A673 (cell line): ENCODE results near the gene CALN1. TPM values are rescaled to one million over a fixed set of nuclear protein-coding genes. Genes with fewer than 3 reads are reported as not detected.

Source experiments
- BruUV-seq: library from RNA; stranded (reverse); fragments of 400-500 nt; replicated peaks from 2 replicates; lab custom pipeline; 2021; lab: Mats Ljungman, UMichigan
- CTCF ChIA-PET: fragments of 300-600 bp; sonication (Branson Sonifier 250); formaldehyde crosslinking; loops from one replicate; lab custom pipeline; 2022; ENCODE audit warnings: antibody characterized with exemption; lab: Charles Lee
- POLR2A ChIA-PET: fragments of 300-600 bp; sonication (Branson Sonifier 250); formaldehyde crosslinking; loops from one replicate; lab custom pipeline; 2022; ENCODE audit warnings: antibody characterized with exemption; ENCODE audit not compliant: low non-redundant PET; lab: Charles Lee
- DNase-seq: peaks from one replicate; pipeline ENCODE4 v3.0.0-alpha.2; 2015; ENCODE audit warnings: low spot score
- H3K27ac ChIP-seq: fragments of 200-600 bp; sonication (generic); 2 replicates; pipeline ENCODE4 v1.5.1; 2016; ENCODE audit warnings: mixed run types, low read depth, mild to moderate bottlenecking, mixed read lengths, antibody characterized with exemption, low read length; ENCODE audit not compliant: poor library complexity, severe bottlenecking
- H3K27me3 ChIP-seq: fragments of 200-600 bp; sonication (generic); replicated peaks from 2 replicates; pipeline ENCODE4 v1.6.1; 2017; ENCODE audit warnings: mixed run types, low read depth, mild to moderate bottlenecking, mixed read lengths, antibody characterized with exemption, low read length; ENCODE audit not compliant: insufficient read depth, poor library complexity
- H3K36me3 ChIP-seq: fragments of 200-600 bp; sonication (generic); 2 replicates; pipeline ENCODE4 v1.6.1; 2016; ENCODE audit warnings: mixed run types, mild to moderate bottlenecking, mixed read lengths, antibody characterized with exemption, low read length; ENCODE audit not compliant: insufficient read depth, poor library complexity, severe bottlenecking
- H3K4me1 ChIP-seq: fragments of 200-600 bp; sonication (generic); 2 replicates; pipeline ENCODE4 v1.6.1; 2017; ENCODE audit warnings: mixed run types, mild to moderate bottlenecking, mixed read lengths, antibody characterized with exemption, low read length; ENCODE audit not compliant: insufficient read depth, poor library complexity, severe bottlenecking
- H3K4me3 ChIP-seq: fragments of 200-600 bp; sonication (generic); 2 replicates; pipeline ENCODE4 v1.5.1; 2016; ENCODE audit warnings: low read depth, mixed run types, mild to moderate bottlenecking, mixed read lengths, low read length; ENCODE audit not compliant: poor library complexity, severe bottlenecking
- H3K9me3 ChIP-seq: fragments of 200-600 bp; sonication (generic); 2 replicates; pipeline ENCODE4 v1.6.1; 2016; ENCODE audit warnings: mixed run types, low read depth, mild to moderate bottlenecking, mixed read lengths, antibody characterized with exemption, low read length; ENCODE audit not compliant: poor library complexity, severe bottlenecking
- EZH2 ChIP-seq: fragments of 200-600 bp; sonication (generic); IDR thresholded peaks from 2 replicates; pipeline ENCODE4 v1.6.1; 2017; ENCODE audit warnings: borderline replicate concordance, low read depth, mild to moderate bottlenecking, mixed read lengths, antibody characterized with exemption, low read length; ENCODE audit not compliant: poor library complexity, severe bottlenecking
- intact Hi-C: fragments of 100-400 bp; cut with micrococcal nuclease; formaldehyde crosslinking; loops from one replicate; pipeline ENCODE4 v1.10.0; 2022; ENCODE audit not compliant: unreplicated experiment
- total RNA-seq: library from RNA; stranded (reverse); gene quantifications from 2 replicates; pipeline ENCODE4 v1.2.3, GENCODE V29; 2021
- TF ChIP-seq, protein P1 (sequence below): fragments of 300-800, 200-600 bp; sonication (generic); conservative IDR thresholded peaks from 2 replicates; pipeline ENCODE4 v1.5.1; 2017; ENCODE audit warnings: low read depth, mild to moderate bottlenecking, antibody characterized with exemption, low read length, moderate library complexity, mixed read lengths

CALN1 gene
- total RNA-seq, 1 experiment from 2014 or later: not detected

GRCh38 chr7:72429316-72429715 is 17.2 kb upstream of the CALN1 start:
- TF ChIP-seq, protein P1, sequence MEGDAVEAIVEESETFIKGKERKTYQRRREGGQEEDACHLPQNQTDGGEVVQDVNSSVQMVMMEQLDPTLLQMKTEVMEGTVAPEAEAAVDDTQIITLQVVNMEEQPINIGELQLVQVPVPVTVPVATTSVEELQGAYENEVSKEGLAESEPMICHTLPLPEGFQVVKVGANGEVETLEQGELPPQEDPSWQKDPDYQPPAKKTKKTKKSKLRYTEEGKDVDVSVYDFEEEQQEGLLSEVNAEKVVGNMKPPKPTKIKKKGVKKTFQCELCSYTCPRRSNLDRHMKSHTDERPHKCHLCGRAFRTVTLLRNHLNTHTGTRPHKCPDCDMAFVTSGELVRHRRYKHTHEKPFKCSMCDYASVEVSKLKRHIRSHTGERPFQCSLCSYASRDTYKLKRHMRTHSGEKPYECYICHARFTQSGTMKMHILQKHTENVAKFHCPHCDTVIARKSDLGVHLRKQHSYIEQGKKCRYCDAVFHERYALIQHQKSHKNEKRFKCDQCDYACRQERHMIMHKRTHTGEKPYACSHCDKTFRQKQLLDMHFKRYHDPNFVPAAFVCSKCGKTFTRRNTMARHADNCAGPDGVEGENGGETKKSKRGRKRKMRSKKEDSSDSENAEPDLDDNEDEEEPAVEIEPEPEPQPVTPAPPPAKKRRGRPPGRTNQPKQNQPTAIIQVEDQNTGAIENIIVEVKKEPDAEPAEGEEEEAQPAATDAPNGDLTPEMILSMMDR: no peak
- no peak for TF ChIP-seq EZH2
- intact Hi-C loops: no loop called here
- Histone ChIP-seq H3K27ac (no peak overlapping the region), H3K9me3 (no peaks in the 10 kb centered on the region), H3K36me3 (no peaks in the 10 kb centered on the region), H3K4me1 (no peaks in the 10 kb centered on the region), H3K4me3 (no peak overlapping the region), H3K27me3 (no peaks in the 10 kb centered on the region)
- no TSS peak for BruUV-seq
- DNase-seq: no peak
- ChIA-PET CTCF (no interaction called here), POLR2A (no interaction called here)

- Histone ChIP-seq H3K9me3 (peaks cover 6% of the 10 kb centered on the region), H3K4me1 (no peaks in the 10 kb centered on the region), H3K27me3 (no peaks in the 10 kb centered on the region), H3K4me3 (no peak overlapping the region), H3K36me3 (no peaks in the 10 kb centered on the region), H3K27ac (no peak overlapping the region)
- CTCF ChIA-PET: no interaction called here
- no peak for DNase-seq
- intact Hi-C loops: no loop called here
- TF ChIP-seq EZH2: no peak
- TF ChIP-seq, protein P1: no peak
- POLR2A ChIA-PET: no interaction called here
- no TSS peak for BruUV-seq
Measured at GRCh38 chr7:72416846-72417245, 4.7 kb upstream of the CALN1 start.

- H3K9me3 ChIP-seq: peaks cover 6% of the 10 kb centered on the region
- H3K4me3 ChIP-seq: no peak overlapping the region
- CTCF ChIA-PET: no interaction called here
- H3K27me3 ChIP-seq: no peaks in the 10 kb centered on the region
- no peak overlapping the region for H3K27ac ChIP-seq
- no peaks in the 10 kb centered on the region for H3K4me1 ChIP-seq
- intact Hi-C loops: no loop called here
- TF ChIP-seq, protein P1: no peak
- no peak for DNase-seq
- no TSS peak for BruUV-seq
- POLR2A ChIA-PET: no interaction called here
- no peaks in the 10 kb centered on the region for H3K36me3 ChIP-seq
Measured at GRCh38 chr7:72415586-72415985, 3.4 kb upstream of the CALN1 start.
